GM18526 (cell line): Measurements from ENCODE around the gene MSI1.

Source experiments
- POLR2A ChIP-seq: IDR thresholded peaks from 3 replicates; pipeline ENCODE4 v1.6.1; 2011; ENCODE audit not compliant: insufficient read length; ENCODE audit errors: extremely low read depth

The MSI1 gene

DNA sequence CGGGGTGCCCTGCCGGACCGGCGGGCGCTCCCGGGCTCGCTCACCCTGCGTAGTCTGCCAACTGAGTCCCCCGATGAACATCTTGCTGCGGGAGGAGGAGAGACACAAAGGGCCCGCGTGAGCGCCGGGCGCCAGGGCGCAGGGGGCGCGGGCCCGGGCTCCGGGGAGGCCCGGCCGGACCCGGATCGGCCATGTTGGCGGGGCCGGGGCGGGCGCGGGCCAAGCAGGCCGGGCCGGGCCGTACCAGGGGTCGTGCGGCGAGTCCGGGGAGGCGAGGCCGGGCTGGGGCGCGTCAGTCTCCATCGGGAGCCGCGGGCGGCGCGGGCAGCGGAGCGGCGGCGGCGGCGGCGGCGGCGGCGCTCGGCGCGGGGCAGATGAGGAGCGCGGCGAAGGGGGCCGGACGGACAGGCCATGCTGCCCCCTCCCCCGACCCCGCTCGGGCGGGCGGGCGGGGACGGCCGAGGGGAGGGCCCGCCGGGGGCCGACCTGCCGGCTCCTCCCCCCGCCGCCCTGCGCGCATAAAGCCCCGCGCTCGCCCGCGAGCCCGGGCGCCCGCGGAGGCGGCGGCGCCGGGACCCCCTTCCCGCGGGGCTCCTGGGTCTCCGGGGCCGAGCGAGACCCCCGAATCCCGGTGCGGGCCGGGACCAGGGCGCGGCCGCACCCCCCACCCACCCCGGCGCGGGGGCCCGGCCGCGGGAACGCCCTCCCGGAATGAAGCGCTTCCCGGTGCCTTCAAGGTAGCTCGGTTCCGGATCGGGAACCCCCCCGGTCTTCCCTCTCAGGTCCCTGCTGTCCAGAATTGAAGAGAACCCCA lies at the start of gene MSI1:
Gene MSI1, minus strand, starts transcription at position 376 of the 814 bp plus-strand sequence. Its CDS starts 73 bp downstream, at position 303.
- TF ChIP-seq POLR2A, result no peak

DNA sequence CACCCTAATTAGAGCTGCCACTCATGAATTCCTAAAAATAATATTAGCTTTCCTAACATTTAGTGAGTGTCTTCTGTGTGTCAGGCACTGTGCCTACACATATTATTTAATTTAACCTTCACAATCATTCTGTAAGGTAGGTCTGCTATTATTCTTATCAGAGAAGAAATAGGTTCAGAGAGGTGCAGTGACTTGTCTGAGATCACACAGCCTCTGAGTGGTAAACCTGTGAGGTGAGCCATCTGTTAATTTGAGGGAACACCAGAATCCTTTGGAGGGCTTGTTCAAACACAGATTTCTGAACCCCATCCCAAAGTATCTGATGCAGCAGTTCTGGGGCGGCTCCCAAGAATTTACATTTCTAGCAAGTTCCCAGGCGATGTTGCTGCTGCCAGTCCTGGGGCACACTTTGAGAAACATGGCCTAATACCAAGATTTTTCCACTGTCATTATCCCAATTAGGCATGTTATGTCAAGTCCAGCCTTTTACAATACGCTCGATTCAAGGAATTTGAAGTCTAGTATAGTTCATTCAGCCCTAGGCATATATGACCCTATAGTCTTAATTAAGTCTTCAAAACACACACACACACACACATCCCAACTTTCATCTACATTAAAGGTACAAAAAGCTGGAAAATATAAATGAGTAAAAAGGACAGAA lies 49.1 kb upstream of the MSI1 start:
- TF ChIP-seq POLR2A, result no peak

GRCh38 chr12:120416490-120417216 lies 47.7 kb upstream of the MSI1 start:
- TF ChIP-seq POLR2A, result no peak

GRCh38 chr12:120413901-120414695 lies 45.1 kb upstream of the MSI1 start:
- no peak for TF ChIP-seq POLR2A

DNA sequence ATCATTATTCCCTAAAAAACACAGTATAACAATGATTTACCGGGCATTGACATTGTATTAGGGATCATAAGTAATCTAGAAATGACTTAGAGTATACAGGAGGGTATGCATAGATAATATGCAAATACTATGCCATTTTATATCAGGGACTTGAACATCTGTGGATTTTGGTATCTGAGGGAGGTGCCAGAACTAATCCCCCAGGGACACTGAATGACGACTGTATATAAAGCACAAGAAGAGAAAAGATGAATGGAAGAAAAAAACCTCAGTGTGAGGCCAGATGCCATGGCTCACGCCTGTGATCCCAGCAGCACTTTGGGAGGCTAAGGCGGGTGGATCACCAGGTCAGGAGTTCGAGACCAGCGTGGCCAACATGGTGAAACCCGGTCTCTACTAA lies 43.5 kb upstream of the MSI1 start:
- TF ChIP-seq POLR2A, result no peak

GRCh38 chr12:120408771-120409170 lies 39.8 kb upstream of the MSI1 start:
- TF ChIP-seq POLR2A, result no peak

- no peak for TF ChIP-seq POLR2A
Observed at GRCh38 chr12:120406553-120406952, 37.6 kb upstream of the MSI1 start.

GRCh38 chr12:120406069-120406468 lies 37.1 kb upstream of the MSI1 start:
- TF ChIP-seq POLR2A, result no peak

DNA sequence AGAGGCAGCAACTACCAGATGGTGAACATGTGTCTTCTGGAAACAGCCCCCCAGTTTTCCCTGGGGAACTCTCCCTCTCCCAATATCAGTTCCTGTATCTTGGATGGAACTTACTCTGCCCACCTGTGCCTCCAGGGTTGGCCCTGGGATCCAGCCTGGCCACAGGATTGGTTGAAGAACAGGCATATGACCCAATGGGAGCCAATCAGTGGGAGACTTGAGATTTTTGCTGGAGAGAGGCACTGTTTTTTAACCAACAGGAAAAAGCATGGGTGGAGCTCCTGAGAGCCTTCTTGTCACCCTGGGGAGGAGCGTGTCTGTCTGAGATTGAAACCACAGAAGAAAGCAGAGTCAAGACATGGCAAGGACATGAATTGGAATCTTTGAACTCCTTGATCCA lies 35.3 kb upstream of the MSI1 start:
- no peak for TF ChIP-seq POLR2A

DNA sequence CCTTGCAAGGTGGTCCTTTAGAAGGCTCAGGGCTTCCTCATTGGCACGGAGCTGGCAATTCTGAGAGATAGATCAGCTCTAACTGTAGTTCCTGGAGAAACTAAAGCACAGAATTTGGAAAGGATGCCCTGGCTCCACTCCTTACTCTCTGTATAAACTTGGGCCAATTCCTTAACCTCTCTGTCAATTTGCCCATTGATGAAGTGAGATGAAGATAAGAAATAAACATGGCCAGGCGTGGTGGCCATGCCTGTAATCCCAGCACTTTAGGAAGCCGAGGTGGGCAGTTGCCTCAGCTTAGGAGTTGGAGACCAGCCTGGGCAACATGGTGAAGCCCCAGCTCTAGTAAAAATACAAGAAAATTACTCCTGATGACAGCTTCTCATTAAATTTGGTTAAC lies 34.9 kb upstream of the MSI1 start:
- no peak for TF ChIP-seq POLR2A

- no peak for TF ChIP-seq POLR2A
Observed at GRCh38 chr12:120402217-120402616, 33.3 kb upstream of the MSI1 start.

- TF ChIP-seq POLR2A, result no peak
Observed at GRCh38 chr12:120399531-120399930, 30.6 kb upstream of the MSI1 start.

GRCh38 chr12:120397824-120398540 lies 29.0 kb upstream of the MSI1 start:
- no peak for TF ChIP-seq POLR2A
